ENCODE data around the gene SCTR.

DNA sequence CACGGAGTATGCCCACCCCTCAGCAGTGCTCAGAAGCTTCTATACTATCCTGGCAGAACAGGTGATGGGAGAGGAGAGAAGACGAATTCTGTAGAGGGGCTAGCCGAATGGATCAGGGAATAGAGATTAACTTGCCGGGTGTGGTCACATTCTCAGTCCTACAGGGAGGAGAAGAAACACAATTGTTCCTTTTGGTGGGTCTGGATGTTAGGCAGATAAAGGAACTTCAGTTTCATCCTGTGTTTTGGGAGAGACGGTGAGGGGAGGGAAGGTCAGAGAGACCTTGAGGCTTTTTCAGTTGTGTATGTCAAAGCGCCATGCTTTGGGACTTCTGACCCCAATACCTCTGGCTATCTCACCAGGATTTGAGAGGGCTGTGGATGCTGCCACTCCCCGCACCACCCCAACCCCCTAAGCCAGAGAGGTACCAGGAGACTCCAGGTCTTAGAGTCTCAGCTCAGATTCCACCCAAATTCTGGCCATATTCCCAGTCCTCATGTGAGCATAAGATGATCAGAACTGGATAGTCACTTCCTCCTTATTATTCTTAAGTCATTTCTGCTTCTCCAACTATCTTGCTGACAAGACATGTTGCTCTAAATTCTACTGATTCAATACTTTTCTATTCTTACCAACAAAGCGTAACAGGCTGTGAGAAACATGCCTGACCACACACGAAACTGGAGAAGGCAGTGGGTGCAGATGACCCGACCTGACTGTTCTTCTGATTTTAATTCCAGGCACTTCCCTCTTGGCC is 94.9 kb downstream of the SCTR start:
- TF ChIP-seq EZH2 (IDR thresholded peaks at IDR 0.05; ENCODE audit: low read length, unreplicated experiment), result no peak
- TF ChIP-seq, protein P1, sequence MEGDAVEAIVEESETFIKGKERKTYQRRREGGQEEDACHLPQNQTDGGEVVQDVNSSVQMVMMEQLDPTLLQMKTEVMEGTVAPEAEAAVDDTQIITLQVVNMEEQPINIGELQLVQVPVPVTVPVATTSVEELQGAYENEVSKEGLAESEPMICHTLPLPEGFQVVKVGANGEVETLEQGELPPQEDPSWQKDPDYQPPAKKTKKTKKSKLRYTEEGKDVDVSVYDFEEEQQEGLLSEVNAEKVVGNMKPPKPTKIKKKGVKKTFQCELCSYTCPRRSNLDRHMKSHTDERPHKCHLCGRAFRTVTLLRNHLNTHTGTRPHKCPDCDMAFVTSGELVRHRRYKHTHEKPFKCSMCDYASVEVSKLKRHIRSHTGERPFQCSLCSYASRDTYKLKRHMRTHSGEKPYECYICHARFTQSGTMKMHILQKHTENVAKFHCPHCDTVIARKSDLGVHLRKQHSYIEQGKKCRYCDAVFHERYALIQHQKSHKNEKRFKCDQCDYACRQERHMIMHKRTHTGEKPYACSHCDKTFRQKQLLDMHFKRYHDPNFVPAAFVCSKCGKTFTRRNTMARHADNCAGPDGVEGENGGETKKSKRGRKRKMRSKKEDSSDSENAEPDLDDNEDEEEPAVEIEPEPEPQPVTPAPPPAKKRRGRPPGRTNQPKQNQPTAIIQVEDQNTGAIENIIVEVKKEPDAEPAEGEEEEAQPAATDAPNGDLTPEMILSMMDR (conservative IDR thresholded peaks at IDR 0.05; ENCODE audit: low read depth, low read length), result no peak
